HEK293 (cell line): Measurements from ENCODE around the gene FAM193B.

Experiments used
- GLIS1 ChIP-seq: fragments of 450-650 bp; formaldehyde crosslinking; IDR thresholded peaks from 2 replicates; pipeline ENCODE4 v1.5.1; 2016; ENCODE audit warnings: missing biosample characterization, missing genetic modification characterization
- ZFP69B ChIP-seq: fragments of 450-650 bp; formaldehyde crosslinking; IDR thresholded peaks from 2 replicates; pipeline ENCODE4 v1.5.1; 2016; ENCODE audit warnings: missing biosample characterization, missing genetic modification characterization
- ZNF175 ChIP-seq: fragments of 450-650 bp; formaldehyde crosslinking; IDR thresholded peaks from 2 replicates; pipeline ENCODE4 v1.5.1; 2016; ENCODE audit warnings: missing biosample characterization, missing genetic modification characterization
- ZNF24 ChIP-seq: fragments of 450-650 bp; formaldehyde crosslinking; IDR thresholded peaks from 2 replicates; pipeline ENCODE4 v1.5.1; 2016; ENCODE audit warnings: missing biosample characterization, missing genetic modification characterization
- TF ChIP-seq, protein P1 (sequence below): fragments of 450-650 bp; formaldehyde crosslinking; IDR thresholded peaks from 2 replicates; pipeline ENCODE4 v1.5.1; 2016; ENCODE audit warnings: missing biosample characterization, missing genetic modification characterization

DNA sequence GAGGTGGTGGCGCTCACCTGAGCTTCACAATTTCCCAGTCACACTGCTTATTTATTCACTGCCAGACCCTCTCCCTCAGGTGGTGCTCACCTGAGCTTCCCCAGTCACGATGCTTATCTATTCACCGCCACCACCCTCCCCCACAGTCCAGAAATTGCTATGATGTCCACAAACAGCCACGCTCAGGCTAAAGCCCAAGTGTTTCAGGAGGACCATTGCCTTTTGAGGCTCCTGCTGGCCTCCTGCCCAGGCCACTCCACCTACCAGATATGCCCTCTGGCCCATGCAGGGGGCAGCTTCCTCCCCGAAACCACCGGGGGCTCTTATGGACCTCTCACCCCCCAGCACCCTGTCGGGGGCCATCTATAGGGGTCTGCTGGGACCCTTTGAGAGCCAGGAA lies 61.5 kb downstream of the FAM193B start:
- TF ChIP-seq GLIS1 (tag by site-specific recombination) (no peak), ZFP69B (no peak), ZNF24 (tag by site-specific recombination) (no peak), ZNF175 (tag by site-specific recombination) (no peak)
- TF ChIP-seq, protein P1, sequence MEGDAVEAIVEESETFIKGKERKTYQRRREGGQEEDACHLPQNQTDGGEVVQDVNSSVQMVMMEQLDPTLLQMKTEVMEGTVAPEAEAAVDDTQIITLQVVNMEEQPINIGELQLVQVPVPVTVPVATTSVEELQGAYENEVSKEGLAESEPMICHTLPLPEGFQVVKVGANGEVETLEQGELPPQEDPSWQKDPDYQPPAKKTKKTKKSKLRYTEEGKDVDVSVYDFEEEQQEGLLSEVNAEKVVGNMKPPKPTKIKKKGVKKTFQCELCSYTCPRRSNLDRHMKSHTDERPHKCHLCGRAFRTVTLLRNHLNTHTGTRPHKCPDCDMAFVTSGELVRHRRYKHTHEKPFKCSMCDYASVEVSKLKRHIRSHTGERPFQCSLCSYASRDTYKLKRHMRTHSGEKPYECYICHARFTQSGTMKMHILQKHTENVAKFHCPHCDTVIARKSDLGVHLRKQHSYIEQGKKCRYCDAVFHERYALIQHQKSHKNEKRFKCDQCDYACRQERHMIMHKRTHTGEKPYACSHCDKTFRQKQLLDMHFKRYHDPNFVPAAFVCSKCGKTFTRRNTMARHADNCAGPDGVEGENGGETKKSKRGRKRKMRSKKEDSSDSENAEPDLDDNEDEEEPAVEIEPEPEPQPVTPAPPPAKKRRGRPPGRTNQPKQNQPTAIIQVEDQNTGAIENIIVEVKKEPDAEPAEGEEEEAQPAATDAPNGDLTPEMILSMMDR (tag by site-specific recombination) = no peak
